GM18873 (cell line): ENCODE results near the gene CCDC33.

Experiments
- ATAC-seq: cut with Tn5 transposase; IDR thresholded peaks from one replicate; pipeline ENCODE4 v1.9.1; 2021; ENCODE audit warnings: mild to moderate bottlenecking, moderate library complexity, moderate number of reproducible peaks; ENCODE audit not compliant: unreplicated experiment, low FRiP score

Gene CCDC33

DNA sequence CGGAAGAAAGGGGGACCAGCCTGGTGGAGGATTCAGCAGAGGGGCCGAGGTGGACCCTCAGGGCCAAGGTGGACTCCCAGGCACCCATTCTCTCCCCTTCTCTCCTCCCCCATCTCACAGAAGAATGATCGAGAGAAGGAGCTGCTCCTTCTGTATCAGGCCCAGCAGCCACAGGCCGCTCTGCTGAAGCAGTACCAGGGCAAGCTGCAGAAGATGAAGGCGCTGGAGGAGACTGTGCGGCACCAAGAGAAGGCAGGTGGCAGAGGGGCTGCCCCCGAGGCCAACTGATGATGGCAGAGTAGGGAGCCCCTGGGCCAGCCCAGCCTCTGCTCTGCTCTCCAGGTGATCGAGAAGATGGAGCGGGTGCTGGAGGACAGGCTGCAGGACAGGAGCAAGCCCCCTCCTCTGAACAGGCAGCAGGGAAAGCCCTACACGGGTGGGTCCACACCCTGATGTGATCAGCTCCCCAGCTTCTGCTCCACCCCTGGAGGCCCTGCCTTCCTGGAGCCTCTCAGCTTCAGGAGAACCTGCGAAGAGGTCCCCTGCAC is 94.8 kb downstream of the CCDC33 start:
- ATAC-seq: no peak

DNA sequence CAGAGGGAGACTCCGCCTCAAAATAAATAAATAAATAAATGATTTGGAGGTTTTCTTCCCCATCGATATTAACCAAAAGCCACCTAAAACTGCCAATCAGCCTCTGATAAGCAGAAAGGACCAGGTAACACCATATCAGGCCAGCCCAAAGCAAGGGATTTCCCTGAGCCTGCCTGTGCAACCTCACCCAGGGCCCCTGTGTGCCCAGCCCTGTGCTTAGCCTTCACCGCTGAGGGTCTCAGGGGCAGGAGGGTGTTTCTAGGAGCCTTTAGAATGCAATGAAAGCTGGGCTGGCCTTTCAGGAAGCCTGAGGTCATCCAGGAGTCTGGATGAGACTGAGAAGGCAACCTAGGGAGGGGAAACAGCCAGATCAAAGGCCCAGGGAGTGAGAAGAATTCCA is 95.9 kb downstream of the CCDC33 start:
- ATAC-seq: no peak

DNA sequence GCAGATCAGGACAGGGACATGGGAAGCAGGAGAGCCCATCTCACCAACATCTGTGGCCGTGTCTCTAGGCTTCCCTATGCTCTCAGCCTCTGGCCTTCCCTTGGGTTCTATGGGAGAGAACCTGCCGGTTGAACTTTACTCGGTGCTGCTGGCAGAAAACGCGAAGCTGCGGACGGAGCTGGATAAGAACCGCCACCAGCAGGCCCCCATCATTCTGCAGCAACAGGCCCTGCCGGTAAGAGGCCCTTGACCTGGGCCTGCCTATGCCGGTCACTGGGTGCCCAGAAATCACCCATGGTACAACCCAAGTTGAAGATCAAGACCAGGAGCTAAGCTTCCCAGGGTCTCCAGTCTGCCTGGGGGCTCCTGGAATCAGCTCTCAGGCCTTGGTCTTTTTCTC is 96.5 kb downstream of the CCDC33 start:
- no peak for ATAC-seq

DNA sequence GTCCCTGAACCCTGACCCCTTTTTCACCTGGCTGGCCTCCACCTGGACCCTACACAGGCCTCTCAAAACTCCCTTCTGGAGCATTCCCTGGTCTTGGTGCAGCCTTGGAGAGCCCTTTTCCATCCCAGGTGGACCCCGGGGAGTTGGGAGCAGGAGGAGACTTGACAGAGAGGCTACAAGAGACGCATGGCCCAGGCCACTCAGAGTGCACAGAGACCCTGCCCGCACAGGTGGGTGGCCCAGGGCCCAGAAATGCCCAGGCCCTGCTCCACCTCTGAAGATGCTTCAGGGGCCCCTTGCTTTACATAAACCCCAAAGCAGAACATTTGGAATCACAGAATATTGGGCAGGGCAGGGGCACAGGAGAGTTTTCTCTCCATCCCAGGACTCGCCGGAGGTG is 97.0 kb downstream of the CCDC33 start:
- ATAC-seq: no peak

DNA sequence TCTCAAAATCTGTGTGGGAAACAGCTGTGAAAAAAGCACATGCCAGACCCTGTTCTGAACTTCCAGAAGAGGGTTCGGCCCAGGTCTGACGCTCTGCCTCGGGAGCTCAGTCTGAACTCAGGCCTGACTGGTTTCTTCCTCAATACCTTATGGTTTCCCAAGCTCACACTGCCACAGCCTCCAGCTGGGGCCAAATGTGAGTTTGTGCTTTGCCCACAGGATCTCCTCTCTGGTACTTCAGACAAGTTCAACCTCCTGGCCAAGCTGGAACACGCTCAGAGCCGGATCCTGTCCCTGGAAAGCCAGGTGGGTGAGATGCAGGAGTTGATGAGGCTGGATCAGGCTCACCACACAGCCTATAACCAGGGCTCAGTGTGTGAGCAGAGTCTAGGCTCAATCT is 97.5 kb downstream of the CCDC33 start:
- no peak for ATAC-seq

DNA sequence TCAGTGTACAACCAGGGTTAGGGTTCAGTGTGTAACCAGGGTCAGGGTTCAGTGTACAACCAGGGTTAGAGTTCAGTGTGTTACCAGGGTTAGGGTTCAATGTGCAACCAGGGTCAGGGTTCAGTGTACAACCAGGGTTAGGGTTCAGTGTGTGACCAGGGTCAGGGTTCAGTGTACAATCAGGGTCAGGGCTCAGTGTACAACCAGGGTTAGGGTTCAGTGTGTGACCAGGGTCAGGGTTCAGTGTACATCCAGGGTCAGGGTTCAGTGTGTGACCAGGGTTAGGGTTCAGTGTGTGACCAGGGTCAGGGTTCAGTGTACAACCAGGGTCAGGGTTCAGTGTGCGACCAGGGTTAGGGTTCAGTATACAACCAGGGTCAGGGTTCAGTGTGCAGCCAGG is 98.0 kb downstream of the CCDC33 start:
- no peak for ATAC-seq

DNA sequence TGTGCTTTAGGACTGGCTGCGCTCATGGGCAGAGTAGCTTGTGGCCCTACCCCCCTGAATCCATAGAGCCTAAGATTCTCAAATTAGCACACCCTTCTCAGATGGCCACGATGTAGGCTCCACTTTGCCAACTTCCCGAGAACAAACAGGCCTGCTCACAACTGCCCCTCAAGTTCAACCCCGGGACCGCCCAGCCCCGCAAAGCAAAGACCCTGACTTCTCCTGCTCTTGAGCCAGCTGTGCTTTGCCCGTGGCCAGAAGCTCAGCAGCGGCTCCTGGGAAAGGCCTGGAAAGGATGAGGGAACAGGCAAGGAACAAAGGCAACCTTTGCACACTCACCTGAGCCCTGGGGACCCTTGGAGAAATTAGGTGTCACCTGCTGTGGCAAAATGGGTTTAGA is 99.3 kb downstream of the CCDC33 start:
- no peak for ATAC-seq

DNA sequence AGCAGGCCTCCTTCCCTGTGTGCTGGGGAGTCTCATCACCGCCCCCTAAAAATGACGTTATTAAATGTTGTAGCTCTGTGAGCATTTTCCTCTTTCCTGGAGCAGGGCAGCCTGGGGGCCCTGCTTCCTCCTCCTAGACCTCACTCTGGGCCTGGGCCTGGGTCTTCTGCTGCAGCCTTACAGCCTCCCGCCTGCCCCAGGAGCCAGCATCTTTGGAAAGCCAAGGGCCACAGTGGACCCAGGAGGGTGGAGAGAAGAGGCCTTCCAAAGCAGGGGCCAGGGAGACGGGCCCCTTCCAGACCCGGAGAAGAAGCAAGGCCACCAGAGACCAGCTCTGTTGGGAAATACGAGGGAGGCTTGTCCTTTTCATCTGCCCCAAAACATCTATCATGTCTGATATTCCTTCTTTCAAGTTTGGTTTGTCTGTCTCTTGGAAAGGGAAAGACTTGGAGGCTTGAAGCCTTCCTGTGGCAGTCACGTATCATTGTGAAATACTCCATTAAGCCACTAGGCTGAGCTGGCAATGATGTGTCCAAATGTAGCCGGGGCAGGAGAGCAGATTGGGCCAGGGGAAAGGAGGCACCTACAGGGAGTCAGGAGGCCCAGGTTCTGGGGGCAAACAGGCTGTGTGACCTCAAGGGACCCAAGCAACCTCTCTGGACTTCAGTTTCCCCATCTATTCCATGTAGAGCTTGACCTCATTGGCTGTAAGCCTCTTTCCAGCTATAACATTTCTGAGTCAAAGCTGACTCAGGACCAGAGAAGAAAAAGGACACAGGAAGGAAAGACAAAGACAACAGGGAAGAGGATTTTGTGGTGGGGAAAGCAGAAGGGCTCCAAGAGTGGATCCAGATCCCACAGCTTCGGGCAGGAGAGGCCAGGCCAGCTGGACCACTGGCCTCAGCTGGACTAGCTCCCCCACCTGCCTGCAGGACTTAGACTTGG is 100.2 kb downstream of the CCDC33 start:
- no peak for ATAC-seq

DNA sequence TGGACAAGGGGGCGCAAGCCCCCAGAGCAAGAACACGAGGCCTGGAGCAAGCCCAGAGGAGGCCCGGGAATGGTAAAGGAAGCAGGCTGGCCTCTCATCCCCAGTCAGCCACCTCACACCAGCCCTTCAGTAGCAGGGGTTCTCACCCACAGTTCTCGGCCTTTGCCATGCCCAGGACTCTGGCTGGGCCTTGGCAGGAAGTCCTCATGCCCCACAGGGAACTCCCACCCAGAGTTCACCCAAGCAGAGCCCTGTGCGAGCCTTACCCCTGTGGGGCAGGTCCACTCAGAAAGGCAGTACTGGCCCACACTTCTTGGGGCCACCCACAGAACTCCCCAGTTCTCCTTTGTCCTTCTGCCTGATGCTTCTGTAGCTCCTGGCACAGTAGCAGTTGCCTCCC is 101.0 kb downstream of the CCDC33 start:
- ATAC-seq: no peak

DNA sequence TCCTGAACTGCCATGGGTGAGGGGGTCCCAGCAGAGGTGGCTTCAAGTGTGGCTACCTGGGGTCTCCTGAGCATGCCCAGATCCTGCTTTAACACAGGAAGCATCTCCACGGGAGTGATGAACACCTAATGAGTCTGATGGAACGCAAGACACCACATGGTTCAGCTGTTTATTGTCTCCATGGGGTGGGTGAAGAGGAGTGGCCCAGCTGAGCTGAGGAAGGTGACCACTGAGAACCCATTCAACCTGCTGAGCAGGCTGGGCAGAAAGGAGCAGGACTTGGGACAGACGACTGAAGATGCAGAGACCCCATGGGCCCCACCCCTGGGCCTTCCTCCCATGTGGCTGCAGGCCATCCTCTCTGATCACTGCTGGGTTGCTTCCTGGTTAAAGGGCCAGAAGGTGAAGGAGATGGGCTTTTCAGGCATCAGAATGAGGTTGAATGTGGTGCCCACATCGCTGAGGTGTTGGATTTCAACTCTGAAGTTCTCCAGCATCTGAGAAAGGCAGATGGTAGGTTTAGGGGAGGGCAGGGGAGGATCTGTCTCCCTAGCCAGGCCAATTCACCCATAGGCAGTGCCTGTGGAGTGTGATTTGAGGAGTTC is 101.6 kb downstream of the CCDC33 start:
- ATAC-seq: no peak

DNA sequence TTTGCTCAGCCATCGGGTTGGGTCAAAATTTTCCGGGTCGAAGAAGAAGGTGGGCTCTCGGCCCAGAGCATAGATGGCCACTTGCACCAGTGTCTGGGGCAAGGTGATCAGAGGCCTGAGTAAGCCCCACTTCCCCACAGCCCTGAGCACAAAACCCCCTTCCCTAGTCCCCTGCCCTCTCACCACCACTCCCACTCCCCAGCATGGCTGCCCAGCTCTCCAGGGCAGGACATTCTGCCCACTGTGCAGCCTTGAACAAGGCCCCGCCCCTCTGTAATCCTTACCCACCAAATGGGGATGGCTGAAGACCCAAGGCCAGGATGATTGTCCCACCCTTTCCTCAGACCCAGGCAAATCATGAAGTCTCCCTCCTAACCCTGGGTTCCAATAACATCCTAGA is 102.5 kb downstream of the CCDC33 start:
- ATAC-seq: no peak

DNA sequence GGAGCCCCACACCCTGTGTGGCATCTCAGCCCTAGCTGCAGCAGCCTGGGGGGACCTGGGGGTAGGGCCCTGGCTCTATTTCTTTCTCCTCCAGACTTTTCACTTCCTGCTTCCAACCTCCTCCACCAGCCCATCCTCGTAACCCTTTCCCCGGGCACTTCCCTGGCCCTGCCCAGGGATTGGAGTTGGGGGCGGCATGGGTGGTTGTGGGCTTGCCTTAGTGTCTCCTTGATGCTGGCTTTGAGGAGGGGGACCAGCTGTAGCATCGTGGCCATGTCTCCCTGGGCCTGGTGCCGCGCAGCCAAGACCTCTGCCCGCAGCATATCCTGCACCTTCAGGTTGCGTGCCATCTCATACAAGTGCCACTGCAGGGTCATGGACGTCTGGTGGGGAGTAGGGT is 103.2 kb downstream of the CCDC33 start:
- ATAC-seq: no peak

DNA sequence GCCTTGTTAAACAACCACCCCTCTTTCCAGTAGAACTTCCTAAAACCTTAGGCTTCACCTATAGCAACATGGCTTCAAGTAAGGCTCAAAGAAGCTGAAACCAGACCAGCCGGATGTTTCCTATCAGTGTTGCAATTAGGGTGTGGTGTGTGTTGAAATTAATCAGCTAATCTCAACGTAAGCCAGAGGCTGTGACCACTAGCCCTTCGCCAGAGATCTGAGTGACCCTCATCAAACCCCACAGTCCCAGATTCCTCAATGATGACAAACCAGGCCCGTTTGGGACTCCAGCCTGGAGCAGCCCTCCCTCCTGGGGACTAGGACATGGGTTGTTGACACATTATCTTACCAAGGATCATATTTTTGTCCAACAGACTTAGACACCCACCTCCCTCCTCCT is 104.0 kb downstream of the CCDC33 start:
- ATAC-seq: no peak

DNA sequence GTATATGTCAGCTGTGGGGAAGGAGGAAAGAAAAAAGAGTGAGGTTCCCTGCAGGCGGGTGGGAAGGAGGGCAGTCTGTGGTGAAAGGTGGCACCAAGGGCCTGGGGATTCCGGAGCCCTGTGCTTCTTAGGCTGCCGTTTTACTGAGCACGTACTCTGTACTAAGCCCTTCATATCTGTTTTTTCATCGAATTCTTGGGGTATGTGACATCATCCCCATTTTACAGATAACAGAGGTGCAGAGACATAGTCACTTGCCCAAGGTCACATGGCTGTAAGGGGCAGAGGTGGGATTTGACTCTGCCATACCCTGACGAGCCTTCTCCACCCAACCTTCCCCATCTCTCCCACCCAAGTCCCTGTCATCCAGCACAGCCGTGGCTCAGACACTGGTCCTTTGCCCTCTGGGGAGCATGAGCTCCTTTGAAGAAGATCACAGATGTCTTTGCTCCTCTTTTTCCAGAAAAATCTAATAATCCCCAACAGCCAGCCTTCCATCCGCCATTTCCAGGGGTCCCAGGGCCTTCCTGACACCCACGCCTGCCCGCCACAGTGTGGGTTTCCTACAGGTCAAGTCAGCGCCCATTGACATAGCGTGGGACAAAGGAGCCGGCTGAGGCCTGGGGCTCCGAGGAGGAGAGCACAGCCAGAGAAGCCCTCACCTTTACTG is 107.1 kb downstream of the CCDC33 start:
- no peak for ATAC-seq

DNA sequence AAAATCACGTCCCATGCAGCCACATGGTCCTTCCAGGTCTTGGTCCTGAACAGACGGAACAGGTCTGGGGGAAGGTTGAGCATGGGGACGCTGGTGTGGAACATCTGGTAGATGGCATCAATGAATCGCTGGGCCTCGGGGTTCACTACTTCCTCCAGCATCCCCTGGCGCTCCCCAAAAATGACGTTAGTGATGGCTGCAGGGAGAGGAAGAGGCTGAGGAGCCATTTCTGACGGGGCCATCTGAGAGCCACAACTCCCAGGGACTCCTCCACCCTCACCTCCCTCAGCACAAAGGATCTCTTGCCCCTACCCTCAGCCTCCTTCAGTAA is 107.6 kb downstream of the CCDC33 start:
- no peak for ATAC-seq

DNA sequence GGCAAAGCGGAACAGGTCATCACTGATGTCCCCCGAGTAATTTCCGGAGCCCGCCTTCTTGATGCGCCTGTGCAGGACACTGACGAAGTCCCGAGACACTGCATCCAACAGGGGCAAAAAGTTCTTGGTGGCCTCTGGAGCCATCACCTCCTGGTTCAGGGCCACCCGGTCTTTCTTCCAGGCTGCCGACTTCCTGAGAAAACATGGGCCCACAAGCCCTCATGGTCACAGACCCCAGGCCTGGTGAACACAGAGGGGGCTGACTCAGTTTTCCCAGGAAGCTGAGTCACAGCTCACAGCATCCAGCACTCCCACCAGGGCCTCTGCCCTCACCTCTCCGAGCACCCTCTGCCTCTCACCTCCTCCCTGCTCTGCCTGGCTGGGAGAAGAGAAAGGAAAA is 108.9 kb downstream of the CCDC33 start:
- ATAC-seq: no peak

DNA sequence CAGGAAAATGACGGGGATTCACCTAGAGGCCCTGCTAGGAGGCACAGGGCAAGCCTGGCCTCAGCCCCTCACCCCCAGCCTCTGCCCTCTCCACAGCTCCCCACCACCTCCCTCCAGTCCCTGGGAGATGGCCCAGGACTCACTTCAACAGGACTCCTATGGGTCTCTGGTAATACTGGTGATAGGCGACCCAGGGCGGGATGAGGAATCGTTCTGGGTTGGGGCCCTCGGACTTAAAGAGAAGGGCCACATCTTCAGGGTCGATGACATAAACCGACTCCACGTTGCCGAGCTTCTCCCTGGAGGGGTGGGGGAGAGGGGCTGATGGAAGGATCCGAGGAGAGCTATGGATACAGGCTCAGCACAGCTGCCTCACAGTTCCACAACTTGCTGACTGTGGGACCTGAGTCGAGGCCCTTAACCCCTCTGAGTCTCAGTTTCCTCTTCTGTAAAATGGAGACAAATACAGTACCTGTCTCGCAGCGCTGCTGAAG is 111.7 kb downstream of the CCDC33 start:
- no peak for ATAC-seq

DNA sequence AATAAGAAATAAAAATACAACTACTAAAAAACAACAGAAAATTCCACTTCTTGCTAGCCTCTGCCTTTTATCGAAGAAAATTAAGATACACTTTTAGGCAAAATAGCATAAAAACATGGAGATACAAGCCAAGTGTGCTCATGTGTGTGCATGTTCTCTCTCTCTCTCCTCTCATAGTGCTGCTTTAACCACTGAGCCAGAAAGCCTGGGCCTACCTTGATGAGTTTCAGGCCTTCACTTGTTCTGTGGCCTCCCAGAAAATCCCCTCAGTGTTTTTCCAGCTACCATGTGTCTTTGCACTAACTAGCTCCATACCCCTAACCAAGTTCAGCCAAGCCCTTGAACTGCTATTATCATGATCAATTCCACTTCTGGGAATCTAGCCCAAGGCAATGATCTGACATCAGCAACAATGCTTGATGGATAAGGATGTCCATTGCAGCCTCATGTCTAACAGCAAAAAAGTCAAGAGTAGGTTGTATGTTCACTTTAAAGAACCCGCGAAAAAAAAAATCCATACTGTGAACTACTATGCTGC is 113.2 kb downstream of the CCDC33 start:
- no peak for ATAC-seq

DNA sequence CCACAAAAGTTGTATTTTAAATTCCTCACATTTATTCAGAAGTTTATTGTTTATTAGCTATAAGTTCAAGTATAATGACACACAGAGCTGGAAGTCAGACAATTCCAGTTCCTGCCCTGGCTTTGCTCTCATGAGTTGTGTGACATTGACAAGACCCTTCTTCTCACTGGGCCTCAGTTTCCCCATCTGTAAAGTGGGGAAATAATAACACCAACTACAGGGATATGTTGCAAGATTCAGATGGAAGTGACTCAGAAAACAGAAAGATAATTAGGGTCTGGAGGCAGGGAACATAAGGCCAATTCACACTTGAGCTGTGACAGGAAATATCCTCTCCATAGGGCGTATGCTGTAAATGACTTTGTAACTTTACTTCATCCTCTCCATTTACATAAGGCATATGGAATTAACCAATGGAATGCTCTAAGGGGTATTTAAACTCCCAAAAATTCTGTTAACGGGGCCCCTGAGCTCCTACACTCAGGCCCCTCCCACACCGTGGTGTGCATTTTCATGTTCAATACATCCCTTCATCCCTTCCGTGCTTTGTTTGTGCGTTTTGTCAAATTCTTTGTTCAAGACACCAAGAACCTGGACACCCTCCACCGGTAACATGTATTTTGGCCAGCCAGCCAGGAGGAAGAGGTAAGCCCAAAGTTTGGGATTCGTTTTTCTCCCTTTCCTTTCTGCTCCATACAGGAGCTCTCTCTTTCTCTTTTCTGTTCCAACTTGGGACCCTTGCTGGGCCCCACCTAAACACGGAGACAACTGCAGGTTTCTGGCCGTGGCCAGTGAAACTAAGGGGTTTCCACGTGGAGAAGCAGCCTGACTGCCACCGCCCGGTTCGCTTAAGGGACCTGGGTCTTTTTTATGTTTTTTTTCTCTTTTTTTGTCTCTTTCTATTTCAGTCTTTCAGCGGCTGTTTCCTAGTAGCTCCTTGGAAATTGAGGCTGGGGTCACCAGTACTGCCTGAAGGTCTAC is 114.5 kb downstream of the CCDC33 start:
- ATAC-seq: no peak

DNA sequence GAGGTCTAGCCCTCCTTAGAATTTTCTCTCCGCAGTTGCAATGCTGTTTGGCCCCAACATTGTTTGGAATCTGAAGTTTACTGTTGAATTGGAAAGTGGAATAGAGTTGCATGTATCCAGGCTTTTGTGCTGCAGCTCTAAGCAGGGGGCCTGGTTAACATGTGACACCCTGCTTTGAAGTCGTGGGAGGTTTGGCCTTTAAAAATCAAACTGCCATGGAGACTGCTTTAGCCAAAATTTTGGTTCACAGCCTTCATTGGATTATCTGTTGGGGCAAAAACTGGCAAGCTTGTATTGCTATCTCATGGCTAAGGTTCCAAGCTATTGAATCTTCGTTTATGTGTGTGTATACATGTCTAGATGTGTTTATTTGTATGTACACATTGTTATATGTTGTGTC is 115.5 kb downstream of the CCDC33 start:
- no peak for ATAC-seq
